Tibial artery (tissue), 4 donors: ENCODE measurements around the gene HCCS.

ENCODE experiments used
- DNase-seq, 2 donors: peaks; one replicate each; pipeline ENCODE4 v3.0.0-alpha.2; 2019
- H3K27ac ChIP-seq, 2 donors: fragments of 200-600 bp; sonication (generic) in 1 of 2; 1 replicate in 1 of 2; 2 replicates in 1 of 2; pipeline ENCODE4 v1.5.1; 2018 to 2019; ENCODE audit warnings: mild to moderate bottlenecking in 1 of 2
- H3K27me3 ChIP-seq, 2 donors: fragments of 200-600 bp; sonication (generic) in 1 of 2; one replicate each; pipeline versions ENCODE4 v1.5.1 to v1.6.0; 2016 to 2019
- H3K36me3 ChIP-seq, 3 donors: fragments of 200-600 bp; sonication (generic) in 2 of 3; one replicate each; pipeline ENCODE4 v1.5.1; 2016 to 2019; ENCODE audit warnings: mild to moderate bottlenecking in 2 of 3
- H3K4me1 ChIP-seq, 4 donors: fragments of 200-600 bp; sonication (generic) in 2 of 4; 1 replicate in 3 of 4; 2 replicates in 1 of 4; pipeline ENCODE4 v1.5.1; 2016 to 2019
- H3K4me3 ChIP-seq, 2 donors: fragments of 200-600 bp; sonication (generic) in 1 of 2; 1 replicate in 1 of 2; 2 replicates in 1 of 2; pipeline ENCODE4 v1.5.1; 2018 to 2019; ENCODE audit warnings: mild to moderate bottlenecking in 2 of 2
- H3K9me3 ChIP-seq, 3 donors: fragments of 200-600 bp; sonication (generic) in 1 of 3; one replicate each; pipeline ENCODE4 v1.5.1; 2016 to 2019
- CTCF ChIP-seq, 2 experiments: fragments of 200-600 bp in 1 of 2; fragments of 450-650 bp in 1 of 2; IDR thresholded peaks; one replicate each; pipeline ENCODE4 v1.5.1; 2017 to 2019; ENCODE audit warnings: antibody characterized with exemption in 2 of 2, mild to moderate bottlenecking in 1 of 2, moderate library complexity in 1 of 2
- intact Hi-C: fragments of 100-400 bp; cut with DNase I; formaldehyde crosslinking; loops from one replicate; pipeline ENCODE4 v1.15.0; 2023; ENCODE audit warnings: low total_unique reads

The HCCS gene

GRCh38 chrX:11100281-11101035 lies 10.7 kb upstream of the HCCS start:
- Histone ChIP-seq H3K36me3 (no peaks in the 10 kb centered on the region), H3K4me3 (no peak overlapping the region), H3K27ac (peak overlapping the region; percentile 63 to 71), H3K4me1 (peaks cover 0 to 17% (median 3%) of the 10 kb centered on the region in 4 donors), H3K27me3 (no peaks in the 10 kb centered on the region), H3K9me3 (no peaks in the 10 kb centered on the region)
- DNase-seq: peak in 1 of 2 donors; percentile 18
- peak; percentile 28 to 37 for TF ChIP-seq CTCF (IDR thresholded peaks at IDR 0.05)
- intact Hi-C loops: no loop called here

- Histone ChIP-seq H3K27ac (no peak overlapping the region), H3K36me3 (no peaks in the 10 kb centered on the region), H3K4me3 (no peak overlapping the region), H3K27me3 (no peaks in the 10 kb centered on the region), H3K9me3 (no peaks in the 10 kb centered on the region), H3K4me1 (peaks cover 0 to 17% (median 3%) of the 10 kb centered on the region in 4 donors)
- DNase-seq: no peak
- intact Hi-C loops: no loop called here
- TF ChIP-seq CTCF (IDR thresholded peaks at IDR 0.05): no peak
These were observed 8.1 kb upstream of the HCCS start for GRCh38 chrX:11103006-11103405.

GRCh38 chrX:11103751-11104150 lies 7.4 kb upstream of the HCCS start:
- H3K36me3 ChIP-seq: no peaks in the 10 kb centered on the region
- DNase-seq: no peak
- H3K27ac ChIP-seq: no peak overlapping the region
- H3K9me3 ChIP-seq: no peaks in the 10 kb centered on the region
- H3K4me1 ChIP-seq: peaks cover 0 to 17% (median 3%) of the 10 kb centered on the region in 4 donors
- H3K4me3 ChIP-seq: no peak overlapping the region
- no peaks in the 10 kb centered on the region for H3K27me3 ChIP-seq
- TF ChIP-seq CTCF (IDR thresholded peaks at IDR 0.05): no peak
- intact Hi-C loops: no loop called here

- Histone ChIP-seq H3K4me1 (peaks cover 0 to 17% (median 3%) of the 10 kb centered on the region in 4 donors), H3K36me3 (no peaks in the 10 kb centered on the region), H3K9me3 (no peaks in the 10 kb centered on the region), H3K27ac (no peak overlapping the region), H3K27me3 (no peaks in the 10 kb centered on the region), H3K4me3 (no peak overlapping the region)
- intact Hi-C loops: no loop called here
- DNase-seq: no peak
- no peak for TF ChIP-seq CTCF (IDR thresholded peaks at IDR 0.05)
These were observed 6.1 kb upstream of the HCCS start for GRCh38 chrX:11105080-11105479.

- intact Hi-C loops: no loop called here
- H3K36me3 ChIP-seq: no peaks in the 10 kb centered on the region
- TF ChIP-seq CTCF (IDR thresholded peaks at IDR 0.05): no peak
These were observed 2.7 kb upstream of the HCCS start for GRCh38 chrX:11108253-11108941.

More at GRCh38 chrX:11108253-11108941, 2.7 kb upstream of the HCCS start:
- no peaks in the 10 kb centered on the region for H3K27me3 ChIP-seq
- no peak overlapping the region for H3K4me3 ChIP-seq
- H3K9me3 ChIP-seq: no peaks in the 10 kb centered on the region
- peaks cover 0 to 21% (median 4%) of the 10 kb centered on the region in 4 donors for H3K4me1 ChIP-seq
- H3K27ac ChIP-seq: no peak overlapping the region
- no peak for DNase-seq
